Dendritic cell treated with granulocyte-macrophage colony-stimulating factor and Interleukin-4, amounts not matched to agents 40 ng/mL and 50 ng/mL, for 4 days (primary cell): ENCODE results near the gene TCERG1L.

Source experiments
- H3K27ac Mint-ChIP-seq: one replicate; pipeline ENCODE4 v1.8.0; 2022; ENCODE audit warnings: mild to moderate bottlenecking, mixed read lengths
- H3K27me3 Mint-ChIP-seq: one replicate; pipeline ENCODE4 v1.8.0; 2022; ENCODE audit warnings: mild to moderate bottlenecking, mixed read lengths
- H3K36me3 Mint-ChIP-seq: one replicate; pipeline ENCODE4 v1.8.0; 2022; ENCODE audit warnings: low read depth, mixed read lengths
- H3K4me1 Mint-ChIP-seq: one replicate; pipeline ENCODE4 v1.8.0; 2022; ENCODE audit warnings: low read depth, mixed read lengths
- H3K4me3 Mint-ChIP-seq: one replicate; pipeline ENCODE4 v1.8.0; 2022; ENCODE audit warnings: mild to moderate bottlenecking, moderate library complexity, mixed read lengths
- H3K9me3 Mint-ChIP-seq: one replicate; pipeline ENCODE4 v1.8.0; 2022; ENCODE audit warnings: mixed read lengths
- intact Hi-C: fragments of 100-400 bp; cut with micrococcal nuclease; formaldehyde crosslinking; loops from one replicate; pipeline ENCODE4 v1.15.0; 2022

The TCERG1L gene

DNA sequence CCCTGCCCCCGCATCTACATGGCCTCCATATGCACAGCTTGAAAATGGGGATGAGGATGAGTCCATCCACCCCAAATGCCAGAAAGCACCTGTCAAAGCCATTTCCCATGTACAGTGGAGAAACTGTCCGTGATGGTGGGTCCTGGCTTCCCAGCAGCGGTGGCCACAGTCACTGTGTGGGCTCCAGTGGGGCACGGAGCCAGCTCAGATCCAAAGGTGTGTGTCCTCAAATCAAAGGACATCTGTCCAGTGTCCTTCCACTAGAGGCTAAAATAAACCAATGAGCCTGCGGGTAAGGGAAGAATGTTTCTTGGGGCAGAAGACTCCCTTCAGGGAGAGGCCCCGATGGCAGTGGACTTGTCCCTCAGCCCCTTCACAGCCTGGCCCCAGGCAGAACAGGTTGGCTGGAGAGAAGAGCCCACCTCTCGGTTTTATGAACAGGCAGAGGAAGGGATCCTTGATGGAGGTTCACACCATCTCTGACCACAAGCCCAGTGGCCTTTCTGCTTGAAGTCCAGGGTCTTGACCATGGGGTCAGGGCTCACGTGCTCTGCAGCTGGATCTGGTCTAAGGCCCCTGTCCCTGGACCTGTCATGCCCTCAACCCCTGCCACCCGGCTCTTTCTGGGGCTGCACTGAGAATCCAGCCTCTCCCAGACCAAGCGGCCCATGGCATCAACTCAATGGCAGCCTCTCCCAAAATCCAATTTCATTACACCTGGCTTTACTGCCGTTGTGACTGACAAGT is 106.9 kb downstream of the TCERG1L start:
- Mint-ChIP-seq H3K27me3 (no peaks in the 10 kb centered on the region), H3K27ac (no peak overlapping the region), H3K4me1 (no peaks in the 10 kb centered on the region), H3K9me3 (no peaks in the 10 kb centered on the region), H3K36me3 (no peaks in the 10 kb centered on the region), H3K4me3 (no peak overlapping the region)
- intact Hi-C loops: no loop called here

DNA sequence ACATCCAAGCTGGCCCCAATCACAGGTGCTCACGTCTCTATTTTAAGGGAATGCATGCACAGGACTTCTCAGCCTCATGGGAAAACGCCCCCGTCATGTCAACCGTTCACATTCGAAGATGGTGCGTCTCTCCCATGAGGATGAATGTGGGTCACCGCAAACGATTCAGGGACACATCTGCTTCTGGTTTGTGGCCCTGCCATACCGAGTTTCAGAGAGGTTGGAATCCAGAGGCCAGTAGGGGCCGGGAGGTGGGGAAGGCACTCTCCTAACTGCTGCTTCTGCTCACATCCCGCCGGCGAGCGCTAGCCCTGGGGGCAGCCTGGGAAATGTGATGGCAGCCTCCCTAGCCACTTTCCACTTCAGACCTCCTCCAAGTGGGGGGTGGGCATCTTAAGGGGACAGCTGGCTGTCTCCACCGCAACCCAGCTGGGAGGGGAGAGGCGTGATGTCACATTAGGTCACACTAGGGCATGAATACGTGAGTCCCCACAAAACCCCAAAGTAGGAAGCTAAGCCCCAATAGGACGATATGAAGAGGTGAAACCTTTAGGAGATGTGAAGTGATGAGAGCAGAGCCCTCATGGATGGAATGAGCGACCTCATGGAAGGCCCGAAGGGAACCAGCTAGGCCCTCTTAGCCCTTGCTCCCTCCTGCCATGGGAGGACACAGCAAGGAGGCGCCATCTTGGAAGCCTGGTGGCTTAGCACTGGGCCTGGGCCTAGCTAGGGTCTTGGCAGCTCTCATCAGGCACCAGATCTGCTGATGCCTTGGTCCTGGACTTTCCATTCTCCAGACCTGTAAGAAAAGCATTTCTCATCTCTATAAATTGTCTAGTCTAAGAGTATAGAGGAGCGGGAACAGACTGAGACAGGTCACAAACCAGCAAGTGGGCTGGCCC is 107.8 kb downstream of the TCERG1L start:
- intact Hi-C loops: no loop called here
- H3K4me3 Mint-ChIP-seq: no peak overlapping the region
- no peaks in the 10 kb centered on the region for H3K36me3 Mint-ChIP-seq
- no peak overlapping the region for H3K27ac Mint-ChIP-seq
- no peaks in the 10 kb centered on the region for H3K9me3 Mint-ChIP-seq
- H3K4me1 Mint-ChIP-seq: no peaks in the 10 kb centered on the region
- no peaks in the 10 kb centered on the region for H3K27me3 Mint-ChIP-seq

DNA sequence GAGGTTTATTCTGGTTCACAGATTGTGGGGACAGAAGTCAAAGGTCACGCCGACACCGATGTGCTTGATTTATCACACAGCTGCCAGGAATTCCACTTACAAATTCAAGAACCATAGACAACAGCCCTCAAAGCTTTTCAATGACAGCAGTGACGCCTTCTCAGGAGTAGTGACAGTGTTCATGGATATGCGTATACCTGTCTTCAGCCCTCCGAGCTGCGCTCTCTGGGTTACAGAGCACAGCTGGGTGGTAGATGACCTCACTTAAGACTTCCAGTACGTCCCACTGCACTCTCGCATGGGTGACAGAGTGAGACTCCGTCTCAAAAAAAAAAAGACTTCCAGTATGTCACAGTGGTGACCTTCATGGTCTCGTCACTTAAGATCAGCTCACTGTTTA is 108.5 kb downstream of the TCERG1L start:
- intact Hi-C loops: no loop called here
- H3K27ac Mint-ChIP-seq: no peak overlapping the region
- no peak overlapping the region for H3K4me3 Mint-ChIP-seq
- H3K36me3 Mint-ChIP-seq: no peaks in the 10 kb centered on the region
- no peaks in the 10 kb centered on the region for H3K27me3 Mint-ChIP-seq
- no peaks in the 10 kb centered on the region for H3K9me3 Mint-ChIP-seq
- no peaks in the 10 kb centered on the region for H3K4me1 Mint-ChIP-seq

GRCh38 chr10:131201741-131202515 is 109.6 kb downstream of the TCERG1L start:
- Mint-ChIP-seq H3K36me3 (no peaks in the 10 kb centered on the region), H3K4me1 (no peaks in the 10 kb centered on the region), H3K27ac (no peak overlapping the region), H3K9me3 (no peaks in the 10 kb centered on the region), H3K4me3 (no peak overlapping the region), H3K27me3 (no peaks in the 10 kb centered on the region)
- intact Hi-C loops: no loop called here

- Mint-ChIP-seq H3K27me3 (no peaks in the 10 kb centered on the region), H3K27ac (no peak overlapping the region), H3K9me3 (no peaks in the 10 kb centered on the region), H3K36me3 (no peaks in the 10 kb centered on the region), H3K4me3 (no peak overlapping the region), H3K4me1 (no peaks in the 10 kb centered on the region)
- intact Hi-C loops: no loop called here
These were observed 110.6 kb downstream of the TCERG1L start for GRCh38 chr10:131200856-131201470.

- Mint-ChIP-seq H3K4me1 (no peaks in the 10 kb centered on the region), H3K4me3 (no peak overlapping the region), H3K36me3 (no peaks in the 10 kb centered on the region), H3K27me3 (no peaks in the 10 kb centered on the region), H3K27ac (no peak overlapping the region), H3K9me3 (no peaks in the 10 kb centered on the region)
- intact Hi-C loops: no loop called here
These were observed 111.9 kb downstream of the TCERG1L start for GRCh38 chr10:131199646-131200045.

- no peak overlapping the region for H3K27ac Mint-ChIP-seq
- intact Hi-C loops: no loop called here
These were observed 112.7 kb downstream of the TCERG1L start for GRCh38 chr10:131198843-131199242.

DNA sequence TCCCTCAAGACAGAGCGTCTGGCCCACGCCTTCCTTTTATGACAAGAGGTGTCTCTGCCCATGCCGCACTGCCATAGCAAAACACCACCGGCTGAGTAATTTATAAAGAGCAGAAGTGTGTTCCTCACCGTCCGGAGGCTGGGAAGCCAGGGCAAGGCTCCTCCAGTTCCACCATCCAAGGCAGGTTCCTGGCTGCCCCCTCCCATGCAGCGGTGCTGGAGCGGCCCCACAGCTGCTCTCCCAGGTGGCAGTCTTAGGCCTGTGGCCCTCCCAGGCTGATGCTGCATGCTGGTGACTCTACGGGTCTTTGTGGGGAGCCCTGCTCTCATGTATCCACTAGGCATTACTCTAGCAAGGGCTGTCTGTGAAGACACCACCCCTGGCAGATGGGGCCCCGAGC is 113.1 kb downstream of the TCERG1L start:
- Mint-ChIP-seq H3K36me3 (no peaks in the 10 kb centered on the region), H3K27me3 (no peaks in the 10 kb centered on the region), H3K4me1 (no peaks in the 10 kb centered on the region), H3K9me3 (no peaks in the 10 kb centered on the region), H3K27ac (no peak overlapping the region), H3K4me3 (no peak overlapping the region)
- intact Hi-C loops: no loop called here

More at GRCh38 chr10:131198843-131199242, 112.7 kb downstream of the TCERG1L start:
- Mint-ChIP-seq H3K36me3 (no peaks in the 10 kb centered on the region), H3K4me1 (no peaks in the 10 kb centered on the region), H3K4me3 (no peak overlapping the region), H3K27me3 (no peaks in the 10 kb centered on the region), H3K9me3 (no peaks in the 10 kb centered on the region)

GRCh38 chr10:131196176-131196885 is 115.2 kb downstream of the TCERG1L start:
- Mint-ChIP-seq H3K27me3 (no peaks in the 10 kb centered on the region), H3K36me3 (no peaks in the 10 kb centered on the region), H3K4me1 (no peaks in the 10 kb centered on the region), H3K4me3 (no peak overlapping the region), H3K27ac (no peak overlapping the region), H3K9me3 (no peaks in the 10 kb centered on the region)
- intact Hi-C loops: no loop called here

DNA sequence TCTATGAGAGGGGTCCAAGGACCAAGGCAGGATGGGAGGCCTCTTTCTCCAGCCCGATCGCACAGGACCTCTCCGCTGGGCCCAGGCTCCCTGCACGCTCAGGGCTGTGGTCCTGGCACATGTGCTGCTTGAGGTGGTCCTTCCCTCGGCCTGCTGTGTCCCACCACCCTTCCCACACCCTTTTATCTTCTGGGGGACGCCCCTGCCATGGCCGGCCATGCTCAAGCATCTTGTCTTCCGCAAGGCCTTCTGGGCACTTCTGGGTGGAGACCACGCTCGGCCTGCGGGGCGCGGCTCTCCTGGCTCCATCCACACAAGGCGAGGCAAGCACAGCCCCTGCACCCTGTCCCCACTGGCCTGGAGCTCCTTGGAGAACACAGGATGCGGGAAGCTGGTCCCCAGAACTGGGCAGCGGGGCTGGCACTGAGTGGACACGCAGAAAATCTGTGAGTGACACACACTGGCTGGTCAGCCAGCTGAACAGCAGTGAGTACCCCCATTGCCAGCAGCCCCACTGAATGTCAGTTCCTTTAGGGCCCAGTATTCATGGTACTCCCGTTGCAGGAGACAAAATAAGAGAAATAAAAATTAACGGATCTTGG is 115.9 kb downstream of the TCERG1L start:
- peaks cover 6% of the 10 kb centered on the region for H3K9me3 Mint-ChIP-seq
- no peaks in the 10 kb centered on the region for H3K4me1 Mint-ChIP-seq
- intact Hi-C loops: no loop called here
- no peak overlapping the region for H3K4me3 Mint-ChIP-seq
- H3K36me3 Mint-ChIP-seq: no peaks in the 10 kb centered on the region
- H3K27me3 Mint-ChIP-seq: no peaks in the 10 kb centered on the region
- H3K27ac Mint-ChIP-seq: no peak overlapping the region

- intact Hi-C loops: no loop called here
- Mint-ChIP-seq H3K4me1 (no peaks in the 10 kb centered on the region), H3K27me3 (no peaks in the 10 kb centered on the region), H3K27ac (no peak overlapping the region), H3K4me3 (no peak overlapping the region), H3K36me3 (no peaks in the 10 kb centered on the region), H3K9me3 (peaks cover 8% of the 10 kb centered on the region)
These were observed 116.4 kb downstream of the TCERG1L start for GRCh38 chr10:131195116-131195515.

GRCh38 chr10:131193923-131194322 is 117.6 kb downstream of the TCERG1L start:
- peaks cover 8% of the 10 kb centered on the region for H3K9me3 Mint-ChIP-seq
- no peak overlapping the region for H3K27ac Mint-ChIP-seq
- no peak overlapping the region for H3K4me3 Mint-ChIP-seq
- no peaks in the 10 kb centered on the region for H3K36me3 Mint-ChIP-seq
- no peaks in the 10 kb centered on the region for H3K27me3 Mint-ChIP-seq
- no peaks in the 10 kb centered on the region for H3K4me1 Mint-ChIP-seq
- intact Hi-C loops: no loop called here

DNA sequence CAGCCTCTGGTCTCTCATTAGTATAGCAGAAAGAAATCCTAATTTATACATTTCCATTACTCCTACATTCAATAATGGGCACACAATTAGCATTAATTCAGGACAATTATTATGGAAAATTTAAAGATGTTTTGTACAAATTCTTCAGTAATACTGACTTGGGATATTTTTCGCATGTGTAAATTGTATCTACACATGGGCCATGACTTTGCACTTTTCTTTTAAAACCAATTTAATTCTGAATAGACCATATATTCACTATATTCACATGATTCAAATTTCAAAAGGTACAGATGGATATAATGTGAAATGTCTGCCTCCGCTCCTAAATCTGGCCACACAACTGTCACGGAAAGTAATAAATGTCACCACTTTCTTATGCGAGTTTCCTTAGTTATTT is 123.0 kb downstream of the TCERG1L start:
- Mint-ChIP-seq H3K9me3 (peaks cover 8% of the 10 kb centered on the region), H3K27me3 (no peaks in the 10 kb centered on the region), H3K27ac (no peak overlapping the region), H3K4me3 (no peak overlapping the region), H3K36me3 (no peaks in the 10 kb centered on the region), H3K4me1 (no peaks in the 10 kb centered on the region)
- intact Hi-C loops: no loop called here
